GM23338 (cell line): Measurements from ENCODE around the gene FGF3. TPM values are rescaled to one million over a fixed set of nuclear protein-coding genes. Genes with fewer than 3 reads are reported as not detected.

Experiments
- ATAC-seq: fragments of 200-7000 bp; cut with Tn5 transposase; 3 replicates; pipeline ENCODE4 v1.9.1; 2020
- DNase-seq: peaks from one replicate; pipeline ENCODE4 v3.0.0-alpha.2; 2015; ENCODE audit warnings: low spot score
- H2AFZ ChIP-seq: fragments of 200-600 bp; sonication (generic); 2 replicates; pipeline ENCODE4 v1.8.0; 2016; ENCODE audit warnings: antibody characterized with exemption, mild to moderate bottlenecking, moderate library complexity
- H3F3A ChIP-seq: fragments of 200-600 bp; sonication (generic); replicated peaks from 2 replicates; pipeline ENCODE4 v1.8.0; 2017; ENCODE audit warnings: antibody characterized with exemption, mixed run types, low read depth
- H3K27ac ChIP-seq: fragments of 200-600 bp; sonication (generic); 2 replicates; pipeline ENCODE4 v1.6.1; 2016; ENCODE audit warnings: low read depth
- H3K27me3 ChIP-seq: fragments of 200-600 bp; sonication (generic); 2 replicates; pipeline ENCODE4 v1.8.0; 2016; ENCODE audit warnings: mild to moderate bottlenecking, mixed run types, moderate library complexity; ENCODE audit not compliant: insufficient read depth
- H3K36me3 ChIP-seq: fragments of 200-600 bp; sonication (generic); 2 replicates; pipeline ENCODE4 v1.8.0; 2016; ENCODE audit warnings: mild to moderate bottlenecking; ENCODE audit not compliant: insufficient read depth
- H3K4me1 ChIP-seq: fragments of 200-600 bp; sonication (generic); 2 replicates; pipeline ENCODE4 v1.8.0; 2016; ENCODE audit warnings: mild to moderate bottlenecking, moderate library complexity; ENCODE audit not compliant: insufficient read depth
- H3K4me2 ChIP-seq: fragments of 200-600 bp; sonication (generic); 2 replicates; pipeline ENCODE4 v1.7.1; 2017; ENCODE audit warnings: mixed run types
- H3K4me3 ChIP-seq: fragments of 200-600 bp; sonication (generic); 2 replicates; pipeline ENCODE4 v1.6.1; 2016; ENCODE audit warnings: mixed run types
- H3K79me2 ChIP-seq: fragments of 200-600 bp; sonication (generic); replicated peaks from 2 replicates; pipeline ENCODE4 v1.8.0; 2017; ENCODE audit warnings: mild to moderate bottlenecking; ENCODE audit not compliant: insufficient read depth
- H3K9me2 ChIP-seq: fragments of 200-600 bp; sonication (generic); 2 replicates; pipeline ENCODE4 v1.8.0; 2017; ENCODE audit not compliant: insufficient read depth
- H4K20me1 ChIP-seq: fragments of 200-600 bp; sonication (generic); replicated peaks from 2 replicates; pipeline ENCODE4 v1.8.0; 2017; ENCODE audit warnings: mild to moderate bottlenecking; ENCODE audit not compliant: insufficient read depth
- H3K27ac Mint-ChIP-seq: 2 replicates; pipeline ENCODE4 v1.8.0; 2020; ENCODE audit warnings: inconsistent platforms, mild to moderate bottlenecking, moderate library complexity, mixed read lengths
- H3K27me3 Mint-ChIP-seq: 3 replicates; pipeline ENCODE4 v1.8.0; 2022; ENCODE audit warnings: low read depth, mild to moderate bottlenecking, moderate library complexity, mixed read lengths, inconsistent platforms; ENCODE audit not compliant: insufficient read depth, poor library complexity
- H3K36me3 Mint-ChIP-seq: 3 replicates; pipeline ENCODE4 v1.8.0; 2021; ENCODE audit warnings: low read depth, mild to moderate bottlenecking, inconsistent platforms, moderate library complexity, mixed read lengths
- H3K4me1 Mint-ChIP-seq: 3 replicates; pipeline ENCODE4 v1.8.0; 2020; ENCODE audit warnings: mild to moderate bottlenecking, inconsistent platforms, mixed read lengths
- H3K4me3 Mint-ChIP-seq: 3 replicates; pipeline ENCODE4 v1.8.0; 2021; ENCODE audit warnings: moderate library complexity, mild to moderate bottlenecking, inconsistent platforms, mixed read lengths
- H3K9me3 Mint-ChIP-seq: 3 replicates; pipeline ENCODE4 v1.8.0; 2020; ENCODE audit warnings: moderate library complexity, mild to moderate bottlenecking, inconsistent platforms, mixed read lengths
- CREB1 ChIP-seq: fragments of 250-450 bp; sonication (Bioruptor Pico); IDR thresholded peaks from 2 replicates; pipeline ENCODE4 v1.5.0; 2020; ENCODE audit warnings: low read depth, mild to moderate bottlenecking, moderate library complexity
- CTCF ChIP-seq, 2 experiments: fragments of 200-600 bp in 1 of 2; sonication (generic) in 1 of 2; conservative IDR thresholded peaks; 2 replicates each; pipeline versions ENCODE4 v1.5.1 to v1.6.1; 2016 to 2017; ENCODE audit warnings: antibody characterized with exemption in 2 of 2, low read depth in 2 of 2, mild to moderate bottlenecking in 2 of 2, moderate library complexity in 1 of 2
- ETS1 ChIP-seq: IDR thresholded peaks from 2 replicates; pipeline ENCODE4 v1.6.1; 2016; ENCODE audit warnings: antibody characterized with exemption
- EZH2 ChIP-seq: fragments of 200-600 bp; sonication (generic); IDR thresholded peaks from one replicate; pipeline ENCODE4 v1.8.0; 2017; ENCODE audit warnings: antibody characterized with exemption, mild to moderate bottlenecking, low read depth; ENCODE audit not compliant: unreplicated experiment
- EZH2phosphoT487 ChIP-seq: fragments of 200-600 bp; sonication (generic); IDR thresholded peaks from one replicate; pipeline ENCODE4 v1.8.1; 2018; ENCODE audit warnings: antibody characterized with exemption; ENCODE audit not compliant: unreplicated experiment
- JUNB ChIP-seq: IDR thresholded peaks from one replicate; pipeline ENCODE4 v1.6.1; 2016; ENCODE audit warnings: antibody characterized with exemption; ENCODE audit not compliant: unreplicated experiment
- NANOG ChIP-seq: IDR thresholded peaks from 2 replicates; pipeline ENCODE4 v1.6.1; 2016; ENCODE audit warnings: antibody characterized with exemption, borderline replicate concordance
- POLR2AphosphoS5 ChIP-seq: IDR thresholded peaks from 2 replicates; pipeline ENCODE4 v1.6.1; 2016; ENCODE audit warnings: antibody characterized with exemption, low read depth
- REST ChIP-seq: IDR thresholded peaks from one replicate; pipeline ENCODE4 v1.6.1; 2018; ENCODE audit warnings: antibody characterized with exemption; ENCODE audit not compliant: unreplicated experiment
- STAT1 ChIP-seq: IDR thresholded peaks from one replicate; pipeline ENCODE4 v1.6.1; 2016; ENCODE audit warnings: antibody characterized with exemption; ENCODE audit not compliant: unreplicated experiment
- ZNF114 ChIP-seq: fragments of 250-450 bp; sonication (Bioruptor Pico); IDR thresholded peaks from 2 replicates; pipeline ENCODE4 v1.5.0; 2020; ENCODE audit warnings: mild to moderate bottlenecking, moderate library complexity
- ZNF331 ChIP-seq: fragments of 250-450 bp; sonication (Bioruptor Pico); IDR thresholded peaks from 2 replicates; pipeline ENCODE4 v1.5.0; 2020; ENCODE audit warnings: low read depth, mild to moderate bottlenecking, moderate library complexity
- ZNF462 ChIP-seq: fragments of 250-450 bp; sonication (Bioruptor Pico); IDR thresholded peaks from 2 replicates; pipeline ENCODE4 v1.5.0; 2020; ENCODE audit warnings: mild to moderate bottlenecking, moderate library complexity
- polyA plus RNA-seq: library from polyadenylated mRNA; unstranded; fragments of >200 nt; fragmentation: Nextera tagmentation; extraction: Ambion mirVana; gene quantifications from 2 replicates; pipeline ENCODE4 v1.2.1, GENCODE V29; 2016
- total RNA-seq: library from RNA; depleted of rRNA; stranded (reverse); fragments of >200 nt; shearing (Covaris generic); gene quantifications from 2 replicates; pipeline ENCODE4 v1.2.3, GENCODE V29; 2014

Gene FGF3
- total and polyA plus RNA-seq, 2 experiments from 2014 or later, result 1.2 TPM; not detected in 1

- Histone ChIP-seq H3K27ac (no peak overlapping the region), H3K79me2 (no peaks in the 10 kb centered on the region), H3K9me2 (no peaks in the 10 kb centered on the region), H3K27me3 (no peaks in the 10 kb centered on the region), H4K20me1 (no peaks in the 10 kb centered on the region), H2AFZ (peak overlapping the region; percentile 72; the same call in 1 of the 2 replicates), H3K4me2 (no peak overlapping the region), H3K36me3 (no peaks in the 10 kb centered on the region), H3F3A (no peaks in the 10 kb centered on the region), H3K4me1 (no peaks in the 10 kb centered on the region; the same call in 1 of the 2 replicates), H3K4me3 (no peak overlapping the region)
- no peaks in the 10 kb centered on the region for H3K36me3 Mint-ChIP-seq
- H3K27me3 Mint-ChIP-seq, result peaks cover 4% of the 10 kb centered on the region
- TF ChIP-seq ZNF114 (no peak), EZH2 (no peak), ZNF462 (CRISPR knock-in tag) (no peak), NANOG (no peak), ZNF331 (no peak), ETS1 (no peak), POLR2AphosphoS5 (no peak), STAT1 (no peak), CTCF (conservative IDR thresholded peaks at IDR 0.05; ENCODE audit: low read depth in 2 of 2) (no peak), JUNB (no peak), CREB1 (CRISPR knock-in tag) (no peak), REST (no peak), EZH2phosphoT487 (no peak)
- no peak overlapping the region for H3K27ac Mint-ChIP-seq
- no peak for DNase-seq
- no peaks in the 10 kb centered on the region for H3K9me3 Mint-ChIP-seq
- H3K4me1 Mint-ChIP-seq, result peaks cover 3% of the 10 kb centered on the region
- ATAC-seq, result peak; percentile 90
- no peak overlapping the region for H3K4me3 Mint-ChIP-seq
These were observed 31.8 kb downstream of the FGF3 start for GRCh38 chr11:69787457-69787856.
